Measurements from ENCODE around the gene RRP7A.
"Not testable (repeated sequence)": the region's sequence is repeated elsewhere in the genome, so short reads cannot be mapped to it uniquely, and the experiment has no call there.

The RRP7A gene

GRCh38 chr22:42519525-42520401 is at the start of gene RRP7A:
Gene RRP7A (minus strand): TSS chr22:42519796. CDS start chr22:42519786, 10 bp downstream.
- DNase-seq (ENCODE audit: low read depth in 2 of 2) = peak; percentile 71 to 82

DNA sequence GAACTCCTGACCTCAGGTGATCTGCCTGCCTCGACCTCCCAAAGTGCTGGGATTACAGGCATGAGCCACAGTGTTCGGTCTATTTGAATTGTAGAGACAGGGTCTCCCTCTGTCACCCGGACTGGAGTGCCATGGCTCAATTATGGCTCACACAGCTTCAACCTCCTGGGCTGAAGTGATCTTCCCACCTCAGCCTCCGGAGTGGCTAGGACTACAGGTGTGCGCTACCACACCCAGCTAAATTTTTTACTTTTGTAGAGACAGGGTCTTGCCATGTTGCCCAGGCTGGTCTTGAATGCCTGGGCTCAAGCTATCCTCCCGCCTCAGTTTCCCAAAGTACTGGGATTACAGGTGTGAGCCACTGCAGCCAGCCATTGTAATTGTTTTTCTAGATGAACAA is 48.4 kb upstream of the RRP7A start:
- not testable (repeated sequence) for DNase-seq (ENCODE audit: low read depth in 2 of 2)

DNA sequence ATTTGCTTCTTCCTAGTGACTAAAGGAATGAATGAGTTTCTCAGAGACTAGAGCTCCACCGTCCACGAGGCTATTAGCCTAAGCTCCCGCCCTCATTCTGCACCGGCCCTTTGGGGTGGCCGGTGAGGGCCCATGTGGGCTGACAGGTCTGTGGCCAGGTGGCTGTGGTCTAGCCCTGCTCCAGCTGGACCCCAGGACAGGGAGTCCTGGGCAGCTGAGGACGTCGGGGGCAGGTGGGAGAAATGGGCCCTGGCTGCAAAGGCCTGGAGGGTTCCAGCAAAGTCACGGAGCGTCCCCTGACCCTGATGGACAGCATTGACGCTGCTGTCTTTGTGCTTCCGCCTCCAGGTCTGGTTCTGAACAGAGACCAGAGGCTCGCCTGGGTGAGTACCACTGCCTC is 46.4 kb upstream of the RRP7A start:
- DNase-seq (ENCODE audit: low read depth in 2 of 2) = no peak

DNA sequence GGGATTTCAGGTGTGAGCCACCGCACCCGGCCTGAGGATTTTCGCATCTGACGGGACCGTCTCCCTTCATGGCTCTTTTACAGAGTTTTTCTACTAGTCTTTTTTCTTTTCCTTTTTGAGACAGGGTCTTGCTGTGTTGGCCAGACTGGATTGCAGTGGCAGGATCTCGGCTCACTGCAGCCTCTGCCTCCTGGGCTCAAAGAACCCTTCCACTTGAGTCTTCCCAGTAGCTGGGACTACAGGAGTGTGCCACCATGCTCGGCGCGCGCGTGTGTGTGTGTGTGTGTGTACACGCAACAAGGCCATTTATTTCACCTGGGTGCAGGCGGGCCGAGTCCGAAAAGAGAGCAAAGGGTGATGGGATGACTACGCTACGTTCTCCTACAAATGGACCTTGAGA is 45.1 kb upstream of the RRP7A start:
- no peak for DNase-seq (ENCODE audit: low read depth in 2 of 2)

DNA sequence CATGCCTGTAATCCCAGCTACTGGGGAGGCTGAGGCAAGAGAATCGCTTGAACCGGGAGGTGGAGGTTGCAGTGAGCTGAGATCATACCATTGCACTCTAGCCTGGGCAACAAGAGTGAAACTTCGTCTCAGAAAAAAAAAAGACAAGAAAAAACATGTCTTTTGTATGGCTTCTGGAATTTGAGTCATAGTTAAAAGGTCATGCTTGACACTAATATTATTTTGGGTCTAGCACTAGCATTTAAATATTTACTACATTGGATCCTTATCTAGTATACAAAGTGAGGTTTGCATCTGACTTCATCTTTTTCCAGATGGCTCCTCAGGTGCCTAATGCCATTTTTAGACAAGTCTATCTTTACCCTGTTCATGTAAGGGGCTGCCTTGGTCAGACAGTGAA is 44.3 kb upstream of the RRP7A start:
- DNase-seq (ENCODE audit: low read depth in 2 of 2) = not testable (repeated sequence)

- DNase-seq (ENCODE audit: low read depth in 2 of 2) = no peak
These were observed 43.1 kb upstream of the RRP7A start for GRCh38 chr22:42562684-42563083.

DNA sequence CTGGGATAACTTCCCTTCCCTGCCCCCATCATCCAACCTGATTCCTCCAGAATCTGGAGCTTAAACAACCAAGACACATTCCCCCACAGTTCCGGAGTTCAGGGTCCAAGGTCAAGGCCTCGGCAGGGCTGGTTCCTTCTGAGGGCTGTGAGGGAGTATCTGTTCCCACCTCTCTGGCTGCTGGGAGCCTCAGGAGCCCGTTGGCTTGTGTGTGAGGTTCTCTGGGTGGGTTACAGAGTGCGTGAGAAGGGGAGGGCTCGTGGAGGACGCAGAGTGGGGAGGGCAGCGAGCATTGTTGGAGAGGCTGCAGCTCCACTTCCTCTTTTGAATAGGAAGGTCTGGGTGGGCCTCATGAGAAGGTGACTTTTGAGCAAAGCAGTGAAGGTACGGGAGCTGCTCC is 42.7 kb upstream of the RRP7A start:
- no peak for DNase-seq (ENCODE audit: low read depth in 2 of 2)

DNA sequence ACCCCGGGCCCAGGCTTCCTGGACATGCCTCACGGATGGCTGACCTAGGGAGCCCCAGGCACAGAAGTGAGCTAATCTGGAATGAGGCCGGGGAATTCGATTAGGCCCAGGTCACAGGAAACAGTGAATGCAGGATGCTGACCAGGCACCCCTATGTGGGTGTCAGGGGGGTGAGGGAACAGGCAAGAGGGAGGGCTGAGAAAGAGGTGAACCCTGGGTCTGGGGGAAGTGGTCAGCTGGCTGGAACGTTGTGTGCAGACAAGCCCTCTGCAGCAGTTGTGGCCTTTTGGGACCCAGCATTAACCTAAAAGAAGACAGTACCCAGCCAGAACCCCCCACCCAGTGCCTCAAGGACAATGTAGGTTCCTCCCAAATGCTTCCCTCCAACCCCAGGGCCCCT is 42.3 kb upstream of the RRP7A start:
- no peak for DNase-seq (ENCODE audit: low read depth in 2 of 2)

- no peak for DNase-seq (ENCODE audit: low read depth in 2 of 2)
These were observed 41.2 kb upstream of the RRP7A start for GRCh38 chr22:42560781-42561180.

DNA sequence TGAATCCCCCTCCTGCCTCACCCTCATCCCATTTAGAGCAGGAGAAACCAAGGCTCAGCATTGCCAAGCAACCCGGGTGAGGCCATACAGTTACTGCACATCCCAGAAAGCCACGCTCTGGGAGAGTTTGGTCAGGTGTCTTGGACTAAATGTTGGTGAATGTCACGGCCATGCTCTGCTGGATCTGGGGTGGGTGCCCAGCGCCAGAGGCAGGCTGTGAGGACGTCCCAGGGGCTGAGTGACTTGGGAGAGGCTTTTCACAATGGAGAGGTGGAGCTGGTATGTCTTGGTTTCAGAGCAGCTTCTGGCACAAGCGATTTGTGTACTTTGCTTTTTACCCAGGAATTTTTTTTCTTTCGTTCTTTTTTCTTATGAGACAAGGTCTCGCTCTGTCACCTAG is 40.8 kb upstream of the RRP7A start:
- DNase-seq (ENCODE audit: low read depth in 2 of 2) = no peak

DNA sequence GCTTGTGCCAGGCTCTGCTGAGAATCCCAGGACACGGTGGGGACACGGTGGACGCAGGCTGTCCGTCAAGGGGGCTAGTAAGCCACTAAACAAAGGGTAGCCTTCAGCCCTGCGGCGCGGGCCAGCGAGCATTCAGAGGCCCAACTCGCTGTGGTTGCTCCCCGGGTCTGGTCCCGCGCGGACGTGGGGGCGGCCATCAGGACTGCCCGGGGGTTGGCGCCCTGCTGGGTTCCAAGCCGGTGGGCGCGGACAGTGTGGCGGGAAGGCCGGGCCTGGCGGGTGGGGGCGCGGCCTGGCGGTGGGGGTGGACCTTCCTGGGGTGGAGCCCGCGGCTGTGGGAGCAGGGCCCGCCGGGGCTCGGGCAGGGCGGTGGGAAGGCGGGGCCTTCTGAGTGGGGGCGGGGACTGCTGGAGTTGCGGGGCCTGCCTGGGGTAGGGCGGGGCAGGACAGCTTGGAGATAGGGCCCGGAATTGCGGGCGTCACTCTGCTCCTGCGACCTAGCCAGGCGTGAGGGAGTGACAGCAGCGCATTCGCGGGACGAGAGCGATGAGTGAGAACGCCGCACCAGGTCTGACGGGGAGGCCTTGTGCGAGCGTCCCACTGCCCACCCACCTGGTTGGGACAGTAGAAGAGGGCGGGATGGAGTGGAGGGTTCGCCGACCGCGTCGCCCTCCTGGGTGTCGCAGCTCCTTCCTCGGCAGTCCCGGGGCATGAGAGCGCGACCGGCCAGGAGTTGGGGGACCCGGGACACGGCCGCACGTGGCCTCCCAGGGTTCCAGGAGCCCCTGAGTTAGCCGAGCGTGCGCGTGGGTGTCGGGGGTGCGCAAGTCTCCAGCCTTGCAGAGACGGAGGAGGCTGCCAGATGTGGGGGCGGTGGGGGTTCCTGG is 34.1 kb upstream of the RRP7A start, which contains the start of gene SERHL2:
TSS of gene SERHL2 (plus strand) at position 482 of the 887 bp plus-strand sequence. CDS start at position 547, 65 bp downstream.
- DNase-seq (ENCODE audit: low read depth in 2 of 2) = peak; percentile 68 to 86

GRCh38 chr22:42552294-42552647 is 32.7 kb upstream of the RRP7A start:
- not testable (repeated sequence) for DNase-seq (ENCODE audit: low read depth in 2 of 2)

- no peak for DNase-seq (ENCODE audit: low read depth in 2 of 2)
These were observed 29.9 kb upstream of the RRP7A start for GRCh38 chr22:42549331-42550060.

DNA sequence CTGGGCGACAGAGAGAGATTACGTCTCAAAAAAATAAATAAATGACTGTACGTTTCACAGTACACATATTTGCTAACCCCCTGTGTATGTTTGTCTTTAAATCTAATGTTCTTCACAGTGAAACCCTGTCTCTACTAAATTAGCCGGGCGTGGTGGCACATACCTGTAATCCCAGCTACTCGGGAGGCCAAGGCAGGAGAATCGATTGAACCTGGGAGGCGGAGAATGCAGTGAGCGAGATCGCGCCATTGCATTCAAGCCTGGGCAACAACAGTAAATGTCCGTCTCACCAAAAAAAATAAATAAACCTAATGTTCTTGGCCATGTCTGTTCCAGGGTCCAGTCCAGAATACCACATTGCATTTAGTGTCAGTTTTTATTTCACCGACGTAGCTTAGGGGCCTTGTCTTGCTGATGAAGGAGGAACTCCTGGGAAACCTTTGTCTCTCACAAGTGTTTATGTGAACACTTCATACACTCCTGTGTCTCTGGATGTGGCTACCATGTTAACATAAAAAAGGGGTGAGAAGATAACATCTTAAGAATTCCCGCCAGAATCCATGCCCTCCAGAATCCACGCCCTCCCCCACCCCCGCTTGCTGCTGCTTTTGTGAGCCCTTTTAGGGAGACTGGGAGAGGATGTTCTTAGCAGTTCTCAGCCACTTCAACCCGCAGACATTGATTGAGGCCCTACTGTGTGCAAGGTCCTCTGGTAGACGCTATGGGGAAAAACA is 29.2 kb upstream of the RRP7A start:
- no peak for DNase-seq (ENCODE audit: low read depth in 2 of 2)

DNA sequence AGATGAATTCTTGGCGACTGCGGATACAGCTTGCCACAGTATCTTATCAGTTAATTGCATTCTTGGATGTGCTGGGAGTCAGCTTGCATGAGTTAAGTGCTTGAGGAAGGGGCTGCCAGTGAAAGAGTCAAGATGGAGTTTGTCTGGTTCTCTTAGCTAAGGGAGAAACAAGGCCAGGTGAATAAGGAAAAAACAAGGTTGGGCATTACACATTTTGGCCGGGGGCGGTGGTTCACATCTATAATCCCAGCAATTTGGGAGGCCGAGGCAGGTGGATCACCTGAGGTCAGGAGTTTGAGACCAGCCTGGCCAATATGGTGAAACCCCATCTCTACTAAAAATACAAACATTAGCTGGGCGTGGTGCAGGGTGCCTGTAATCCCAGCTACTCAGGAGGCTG is 28.5 kb upstream of the RRP7A start:
- DNase-seq (ENCODE audit: low read depth in 2 of 2) = not testable (repeated sequence)

DNA sequence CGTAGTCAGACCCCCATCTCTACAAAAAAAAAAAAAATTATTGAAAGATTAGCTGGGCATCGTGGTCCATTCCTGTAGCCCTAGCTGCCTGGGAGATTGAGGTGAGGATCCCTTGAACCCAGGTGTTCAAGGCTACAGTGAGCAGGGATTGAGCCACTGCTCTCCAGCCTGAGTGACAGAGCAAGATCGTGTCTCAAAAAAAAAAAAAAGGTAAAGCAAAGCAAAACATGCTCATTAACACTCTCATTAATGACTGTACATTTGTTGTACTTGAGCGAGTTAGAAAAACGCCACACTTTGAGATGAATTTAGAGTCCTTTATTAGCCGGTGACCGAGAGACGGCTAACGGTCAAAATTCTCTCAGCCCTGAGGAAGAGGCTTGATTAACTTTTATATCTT is 28.0 kb upstream of the RRP7A start:
- DNase-seq (ENCODE audit: low read depth in 2 of 2) = no peak

DNA sequence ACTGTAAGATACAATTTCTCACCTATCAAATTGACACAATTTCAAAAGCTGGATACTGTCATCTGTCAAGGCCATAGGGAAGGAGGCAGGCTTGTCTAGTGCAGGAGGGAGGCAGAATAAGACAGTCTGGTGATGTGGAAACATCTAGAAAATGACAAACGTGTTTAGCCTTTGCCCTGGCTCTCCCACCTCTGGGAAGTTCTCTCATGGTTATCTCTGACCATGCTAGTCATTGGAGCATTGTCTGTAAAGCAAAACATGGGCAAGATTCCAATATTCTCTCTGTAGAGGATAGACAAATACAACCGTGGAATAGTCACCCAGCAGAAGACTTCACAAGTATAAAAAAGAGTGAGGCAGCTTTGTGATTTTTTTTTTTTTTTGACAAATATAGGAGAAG is 25.1 kb upstream of the RRP7A start:
- no peak for DNase-seq (ENCODE audit: low read depth in 2 of 2)

DNA sequence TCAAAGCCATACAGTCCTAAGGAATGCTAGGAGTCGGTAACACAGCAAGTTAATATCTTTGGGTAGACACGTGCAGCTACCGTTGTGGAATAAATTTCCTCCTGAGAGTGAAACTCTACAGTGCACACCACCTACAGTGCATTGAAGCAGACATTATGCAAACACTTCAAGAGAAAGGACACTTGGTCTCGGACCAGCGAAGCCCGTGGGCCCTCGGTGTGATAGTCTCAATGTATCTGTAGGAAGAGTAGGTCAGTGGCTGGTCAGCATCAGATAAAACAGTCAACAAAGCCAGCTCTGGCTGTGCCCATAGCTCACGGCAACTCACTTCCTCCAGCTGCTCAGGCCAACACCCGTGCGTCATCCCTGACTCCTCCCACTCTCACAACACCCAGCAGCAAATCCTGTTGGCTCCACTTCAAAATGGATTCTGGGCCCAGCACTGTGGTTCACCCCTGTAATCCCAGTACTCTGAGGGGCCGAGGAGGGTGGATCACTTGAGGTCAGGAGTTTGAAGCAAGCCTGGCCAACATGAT is 19.7 kb upstream of the RRP7A start:
- DNase-seq (ENCODE audit: low read depth in 2 of 2) = not testable (repeated sequence)

DNA sequence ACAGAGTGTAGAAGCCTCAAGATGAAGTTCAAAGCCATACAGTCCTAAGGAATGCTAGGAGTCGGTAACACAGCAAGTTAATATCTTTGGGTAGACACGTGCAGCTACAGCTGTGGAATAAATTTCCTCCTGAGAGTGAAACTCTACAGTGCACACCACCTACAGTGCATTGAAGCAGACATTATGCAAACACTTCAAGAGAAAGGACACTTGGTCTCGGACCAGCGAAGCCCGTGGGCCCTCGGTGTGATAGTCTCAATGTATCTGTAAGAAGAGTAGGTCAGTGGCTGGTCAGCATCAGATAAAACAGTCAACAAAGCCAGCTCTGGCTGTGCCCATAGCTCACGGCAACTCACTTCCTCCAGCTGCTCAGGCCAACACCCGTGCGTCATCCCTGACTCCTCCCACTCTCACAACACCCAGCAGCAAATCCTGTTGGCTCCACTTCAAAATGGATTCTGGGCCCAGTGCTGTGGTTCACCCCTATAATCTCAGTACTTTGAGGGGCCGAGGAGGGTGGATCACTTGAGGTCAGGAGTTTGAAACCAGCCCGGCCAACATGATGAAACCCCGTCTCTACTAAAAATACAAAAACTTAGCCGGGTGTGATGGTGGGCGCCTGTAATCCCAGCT is 17.7 kb upstream of the RRP7A start:
- DNase-seq (ENCODE audit: low read depth in 2 of 2) = not testable (repeated sequence)

- not testable (repeated sequence) for DNase-seq (ENCODE audit: low read depth in 2 of 2)
These were observed 17.0 kb upstream of the RRP7A start for GRCh38 chr22:42536634-42537033.

Data from stimulated activated CD4-positive, alpha-beta T cell treated with anti-CD3 and anti-CD28 coated beads, Interleukin-12 subunit alpha, Interleukin-12 subunit beta, amount 100 ng/mL, for 24 hours (primary cell).